CD4-positive, alpha-beta T cell treated with Interleukin-17A for 4 hours (primary cell): Measurements from ENCODE around the gene ABCF1.

Experiments used
- DNase-seq: peaks from one replicate; pipeline ENCODE4 v3.0.0-alpha.2; 2020; ENCODE audit warnings: mixed read lengths

Gene ABCF1

DNA sequence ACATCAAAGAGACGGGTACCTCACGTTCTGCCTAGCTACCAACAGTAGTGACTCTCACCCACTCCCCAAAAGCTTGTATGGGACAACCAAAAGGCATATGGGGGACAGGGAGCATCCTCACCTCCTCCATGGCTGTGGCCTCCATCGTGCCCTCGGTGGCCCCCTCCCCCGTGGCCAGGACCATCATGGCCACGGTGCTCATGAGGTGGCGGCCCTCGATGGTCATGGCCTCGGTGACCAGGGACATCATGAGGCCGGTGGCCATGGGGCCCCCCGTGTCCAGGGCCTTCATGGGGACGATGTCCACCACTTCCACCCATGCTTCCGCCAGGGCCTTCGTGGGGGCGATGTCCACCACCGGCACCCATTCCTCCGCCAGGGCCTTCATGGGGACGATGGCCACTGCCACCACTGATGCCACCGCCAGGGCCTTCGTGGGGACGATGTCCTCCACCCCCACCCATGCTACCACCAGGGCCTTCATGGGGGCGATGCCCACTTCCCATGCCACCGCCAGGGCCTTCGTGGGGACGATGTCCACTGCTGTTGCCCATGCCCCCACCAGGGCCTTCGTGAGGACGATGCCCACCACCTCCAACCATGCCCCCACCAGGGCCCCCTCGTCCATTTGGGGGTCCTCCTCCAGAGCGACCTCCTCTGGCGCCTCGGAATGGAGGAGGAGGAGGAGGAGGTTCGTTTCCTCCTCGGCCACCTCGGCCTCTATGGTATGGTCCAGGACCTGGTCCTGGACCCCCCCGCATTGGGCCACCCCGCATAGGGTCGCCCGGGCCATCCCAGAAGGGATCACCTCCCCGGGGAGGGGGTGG, 30.8 kb downstream of the ABCF1 start:
- no peak for DNase-seq

DNA sequence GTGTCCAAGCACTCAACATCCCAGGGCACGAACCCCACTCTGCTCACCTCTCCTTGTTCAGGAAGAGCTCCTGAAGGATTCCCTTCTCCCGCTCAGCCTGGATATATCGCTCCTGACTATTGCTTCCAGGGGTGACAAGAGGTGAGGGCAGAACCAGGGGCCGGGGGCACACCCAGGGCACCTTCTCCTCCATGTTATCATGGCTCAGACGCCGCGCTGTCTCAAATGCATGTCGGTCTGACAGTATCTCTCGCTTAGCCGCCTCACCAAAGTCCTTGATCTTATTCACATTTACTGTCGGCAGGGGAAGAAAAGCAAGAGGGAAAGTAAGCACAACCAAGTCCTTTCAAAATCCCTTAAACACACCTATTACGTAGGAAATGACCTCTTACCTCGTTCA, 32.7 kb downstream of the ABCF1 start:
- no peak for DNase-seq

DNA sequence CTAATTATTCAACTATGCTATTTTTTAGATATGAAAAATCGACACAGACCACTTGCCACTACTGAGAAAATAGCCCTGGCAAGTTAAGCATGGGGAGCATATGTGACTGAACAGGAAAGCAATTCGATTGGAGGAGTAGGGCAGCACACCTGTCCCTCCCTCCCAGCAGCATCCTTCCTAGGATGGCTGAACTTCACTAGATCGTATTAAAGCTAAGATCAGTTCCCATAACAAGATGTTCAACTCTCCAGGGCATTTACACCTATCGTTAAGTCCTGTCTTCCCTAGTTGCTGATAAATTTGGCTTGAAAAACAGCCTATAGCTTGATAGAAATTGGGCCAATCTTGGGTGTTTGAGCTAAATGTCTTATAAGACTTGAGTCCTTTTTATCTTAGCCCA, 38.8 kb downstream of the ABCF1 start:
- DNase-seq = no peak

DNA sequence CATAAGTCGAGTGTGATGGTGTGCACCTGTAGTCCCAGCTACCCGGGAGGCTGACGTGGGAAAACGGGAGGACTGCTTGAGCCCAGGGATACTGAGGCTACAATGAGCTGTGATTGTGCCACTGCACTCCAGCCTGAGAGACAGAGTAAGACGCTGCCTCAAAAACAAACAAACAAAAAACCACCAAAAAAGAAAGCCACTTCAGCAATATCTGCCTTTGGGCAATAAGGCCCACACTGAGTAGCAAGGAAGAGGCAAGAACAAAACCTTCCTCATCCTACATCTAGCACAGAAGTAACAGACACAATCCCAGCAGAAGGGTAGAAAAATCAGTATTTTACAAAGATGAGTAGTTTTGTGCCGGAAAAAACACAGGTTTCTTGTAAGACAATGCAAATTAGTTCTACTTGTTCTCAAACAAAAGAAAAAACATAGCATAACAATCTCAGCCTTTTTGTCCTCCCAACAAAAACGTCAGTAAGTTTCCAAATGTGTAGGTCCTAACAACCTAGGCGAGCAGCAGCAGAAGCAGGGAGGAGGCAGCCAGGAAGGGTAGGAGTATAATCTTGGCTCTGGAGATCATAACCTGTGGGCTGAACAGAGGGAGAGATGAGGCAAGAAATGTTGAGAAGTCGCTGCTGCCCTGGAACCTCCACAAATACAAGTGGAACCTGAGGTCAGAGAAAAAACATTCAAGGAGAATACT, 40.1 kb downstream of the ABCF1 start:
- no peak for DNase-seq

DNA sequence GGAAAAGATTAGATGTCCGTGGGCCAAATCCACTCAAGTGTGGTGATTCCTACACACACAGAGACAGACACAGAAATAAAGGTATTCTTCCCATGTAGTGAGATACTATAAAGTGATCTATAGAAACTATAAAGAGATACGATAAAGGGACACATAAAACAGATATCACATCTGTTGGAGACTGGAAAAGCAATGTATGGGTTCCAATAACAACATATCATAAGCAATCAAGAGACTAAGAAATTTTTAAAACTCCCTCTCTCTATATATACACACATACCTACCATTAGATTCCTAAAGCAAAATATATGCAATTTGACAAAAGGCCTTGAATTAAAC, 40.6 kb downstream of the ABCF1 start:
- no peak for DNase-seq

DNA sequence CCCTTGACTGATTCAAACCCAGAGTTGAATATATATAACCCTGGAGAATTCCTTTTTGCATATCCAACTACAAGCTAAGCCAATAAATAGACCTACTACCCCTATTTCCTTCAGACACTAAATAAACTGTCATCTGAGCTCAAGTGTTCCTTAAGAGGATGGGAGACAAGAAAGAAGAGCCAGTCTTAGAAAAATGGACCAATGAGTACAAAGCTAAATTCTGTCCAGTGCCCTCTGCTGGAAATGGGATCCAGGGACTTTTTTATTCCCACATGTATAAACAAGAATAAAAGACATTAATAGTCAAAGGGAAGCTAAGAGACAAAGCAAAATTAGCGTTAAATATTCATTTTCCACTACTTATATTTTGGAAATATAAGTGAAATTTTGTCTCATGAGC, 41.0 kb downstream of the ABCF1 start:
- DNase-seq = no peak

DNA sequence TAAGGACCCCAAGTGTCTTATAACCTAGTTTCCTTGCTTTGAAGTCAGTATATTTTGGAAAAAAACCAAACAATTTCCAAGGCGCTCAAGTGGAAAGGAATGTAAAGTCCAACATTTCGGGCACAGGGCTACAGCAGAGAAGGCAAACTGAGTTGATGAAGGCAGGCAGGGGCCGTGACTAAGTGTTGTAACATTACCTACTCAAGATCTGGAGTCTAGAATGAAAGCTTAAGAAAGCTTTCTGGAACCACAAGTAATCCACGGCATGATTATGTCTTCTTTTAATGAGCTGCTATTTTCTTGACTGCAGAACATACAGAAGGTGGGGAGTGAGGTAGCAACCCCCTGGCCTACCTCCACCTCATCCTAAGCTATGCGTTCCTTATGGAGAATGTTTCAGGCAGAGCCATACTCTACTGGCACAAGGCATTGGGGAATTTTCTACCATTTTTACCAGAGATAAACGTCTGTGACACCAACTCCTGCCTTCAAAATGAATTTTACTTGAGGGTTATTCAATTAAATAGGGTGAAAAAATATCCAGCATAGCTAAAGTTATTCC, 41.5 kb downstream of the ABCF1 start:
- no peak for DNase-seq

DNA sequence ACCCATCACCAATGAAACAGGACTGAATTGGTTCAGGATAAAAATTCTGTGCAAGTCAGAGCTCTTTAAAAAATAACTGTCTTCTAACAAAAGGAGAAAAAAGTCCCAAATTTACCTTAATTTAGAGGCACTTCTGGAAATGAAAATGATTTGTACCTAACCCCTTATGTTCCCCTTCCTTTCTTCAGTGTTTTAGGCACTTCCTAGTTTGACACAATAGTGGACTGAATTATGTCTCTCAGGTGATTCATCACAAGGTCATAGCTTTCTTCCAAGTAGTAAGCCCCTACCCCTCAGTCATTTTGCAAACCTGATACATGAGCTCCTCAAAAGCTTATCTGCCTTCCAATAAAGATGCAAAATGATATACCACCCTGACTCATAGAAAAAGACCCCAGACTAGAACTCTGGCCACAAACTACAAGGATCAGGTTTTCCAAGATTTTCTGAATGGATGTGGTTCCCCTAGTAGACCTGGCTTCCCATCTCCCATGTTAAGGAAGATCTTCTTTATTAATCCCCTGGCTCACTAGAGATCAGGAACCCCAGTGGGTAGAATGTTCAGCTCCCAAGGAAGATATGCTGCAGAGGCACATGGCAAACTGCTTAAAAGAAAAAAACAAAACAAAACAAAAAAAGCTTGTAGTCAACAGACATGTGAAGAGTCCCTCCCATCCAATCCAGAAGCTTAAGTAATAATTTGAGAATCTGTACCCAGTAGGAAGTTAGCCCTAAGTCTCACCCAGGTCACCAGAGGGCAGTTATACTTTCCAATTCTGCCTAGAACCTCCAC, 42.2 kb downstream of the ABCF1 start:
- no peak for DNase-seq

DNA sequence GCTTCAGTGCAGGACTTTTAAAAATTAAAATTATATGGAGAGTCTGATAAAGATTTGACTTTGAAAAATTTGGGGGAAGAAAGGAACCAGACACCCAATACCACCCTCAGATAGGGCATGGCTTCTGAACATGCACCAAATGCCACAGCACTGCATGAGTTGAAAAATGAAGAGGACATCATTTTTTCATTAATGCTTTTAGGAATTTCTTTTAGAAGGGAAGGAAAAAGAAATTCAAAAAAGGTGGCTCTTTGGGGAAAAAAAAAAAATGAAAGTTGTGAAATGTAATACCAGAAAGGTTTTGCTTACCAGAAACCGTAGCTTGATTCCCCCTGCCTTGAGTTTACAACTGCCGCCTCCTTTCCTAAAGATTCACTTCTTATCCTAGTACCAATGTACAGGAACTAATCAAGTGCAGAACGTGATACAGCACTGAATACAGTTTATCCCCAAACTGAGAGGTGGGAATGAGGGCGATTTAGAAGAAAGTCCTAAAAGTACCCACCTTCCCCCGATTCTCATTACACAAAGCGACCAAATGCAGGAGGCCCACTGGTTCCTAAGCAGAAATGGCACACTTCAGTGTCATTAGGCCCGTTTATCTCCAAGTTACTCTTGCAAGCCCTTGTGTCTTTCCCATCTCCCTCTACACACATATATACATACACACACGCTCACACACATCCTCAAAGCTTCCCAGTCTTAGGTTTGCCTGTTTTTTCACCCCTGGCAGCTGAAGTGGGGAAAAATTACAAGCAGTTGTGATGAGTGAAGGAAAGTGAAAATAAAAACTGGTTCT, 43.0 kb downstream of the ABCF1 start:
- peak; percentile 21 for DNase-seq

DNA sequence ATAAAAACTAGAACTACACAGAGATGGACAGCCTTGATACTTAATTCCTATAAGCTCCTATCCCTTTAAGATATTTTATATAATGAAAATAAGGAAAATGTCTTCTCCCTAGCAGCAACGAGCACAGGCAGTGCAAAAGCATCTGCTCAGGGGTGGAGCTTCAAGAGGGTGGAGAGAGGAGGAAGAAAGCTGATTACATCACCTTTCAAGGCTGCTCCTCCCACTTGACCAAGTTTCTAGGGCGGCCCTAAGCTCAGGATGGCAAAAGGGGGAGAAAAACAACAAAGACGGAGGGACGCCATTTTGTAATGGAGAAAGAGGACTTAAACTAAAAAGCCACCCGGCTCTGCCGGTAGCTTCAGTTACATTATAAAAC, 43.6 kb downstream of the ABCF1 start:
- peak; percentile 89 for DNase-seq

DNA sequence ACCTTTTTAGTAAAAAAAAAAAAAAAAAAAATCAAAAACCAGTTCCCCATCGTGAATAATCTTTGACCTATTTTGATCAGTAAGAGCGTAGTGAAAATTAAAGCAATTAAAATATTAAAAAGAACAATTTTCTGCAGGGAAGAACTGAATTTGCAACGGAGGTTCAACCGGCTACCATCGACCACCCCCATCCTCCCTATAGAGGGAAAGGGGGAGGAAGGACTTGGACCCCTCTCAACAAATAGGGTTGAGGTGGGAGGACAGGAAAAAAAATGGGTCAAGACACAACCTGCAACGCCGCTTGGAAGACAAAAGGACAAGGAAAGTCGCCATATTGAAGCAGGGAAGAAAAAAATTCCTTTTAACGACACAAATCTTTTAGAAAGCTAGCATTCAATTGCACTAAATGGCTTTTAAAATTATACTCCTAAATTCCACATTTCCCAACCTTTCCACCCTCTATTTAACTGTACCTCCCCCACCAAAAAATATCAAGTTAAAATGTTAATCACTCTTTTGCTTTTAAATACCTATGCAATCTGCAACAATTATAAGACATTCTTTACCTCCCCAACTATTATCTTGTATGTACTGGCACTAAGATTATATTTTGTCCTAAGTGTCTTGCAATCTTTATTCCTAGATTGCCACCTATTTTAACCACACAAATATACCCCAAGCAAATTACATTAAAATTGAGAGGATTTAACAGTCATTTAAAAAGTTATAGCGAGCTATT, 44.1 kb downstream of the ABCF1 start:
- DNase-seq = peak; percentile 43

DNA sequence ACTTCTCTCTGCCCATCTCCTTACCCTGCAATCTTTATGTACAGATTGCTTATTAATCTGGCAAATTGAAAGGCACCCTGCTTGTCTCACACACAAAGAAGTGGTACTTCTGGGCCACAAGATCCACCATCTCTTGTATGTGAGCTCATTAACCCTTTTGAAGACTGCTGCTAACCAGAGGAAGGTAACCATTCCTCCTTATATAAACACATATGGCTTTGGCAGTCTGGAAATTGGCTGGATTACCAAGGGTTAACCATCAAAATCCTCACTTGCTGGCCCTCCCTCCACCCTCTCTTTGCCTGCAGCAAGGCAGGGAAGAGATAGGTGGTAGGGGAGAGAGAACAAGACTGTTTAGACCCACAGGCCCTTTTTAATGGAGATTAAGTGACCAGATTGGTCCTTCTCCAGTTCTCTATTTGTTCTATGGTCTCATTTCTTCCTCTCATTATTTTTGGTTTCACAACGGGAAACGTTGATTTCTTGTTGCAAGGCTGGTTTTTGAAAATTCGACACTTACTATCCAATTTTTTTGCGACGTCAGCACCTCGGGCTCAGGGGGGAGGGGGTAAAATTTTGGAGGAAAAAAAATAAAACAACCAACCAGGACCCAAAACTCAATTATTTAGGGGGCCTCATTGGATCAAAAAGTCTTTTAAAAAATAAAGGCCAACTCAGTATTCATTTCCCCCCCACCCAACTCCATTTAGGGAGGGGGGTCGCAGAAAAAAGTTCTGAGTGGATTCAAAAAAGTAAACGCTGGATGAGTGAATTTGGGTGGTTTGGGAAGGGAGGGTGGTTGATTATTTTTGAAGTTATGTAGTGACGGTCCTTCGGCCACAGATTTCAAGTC, 44.9 kb downstream of the ABCF1 start:
- peak; percentile 45 for DNase-seq

DNA sequence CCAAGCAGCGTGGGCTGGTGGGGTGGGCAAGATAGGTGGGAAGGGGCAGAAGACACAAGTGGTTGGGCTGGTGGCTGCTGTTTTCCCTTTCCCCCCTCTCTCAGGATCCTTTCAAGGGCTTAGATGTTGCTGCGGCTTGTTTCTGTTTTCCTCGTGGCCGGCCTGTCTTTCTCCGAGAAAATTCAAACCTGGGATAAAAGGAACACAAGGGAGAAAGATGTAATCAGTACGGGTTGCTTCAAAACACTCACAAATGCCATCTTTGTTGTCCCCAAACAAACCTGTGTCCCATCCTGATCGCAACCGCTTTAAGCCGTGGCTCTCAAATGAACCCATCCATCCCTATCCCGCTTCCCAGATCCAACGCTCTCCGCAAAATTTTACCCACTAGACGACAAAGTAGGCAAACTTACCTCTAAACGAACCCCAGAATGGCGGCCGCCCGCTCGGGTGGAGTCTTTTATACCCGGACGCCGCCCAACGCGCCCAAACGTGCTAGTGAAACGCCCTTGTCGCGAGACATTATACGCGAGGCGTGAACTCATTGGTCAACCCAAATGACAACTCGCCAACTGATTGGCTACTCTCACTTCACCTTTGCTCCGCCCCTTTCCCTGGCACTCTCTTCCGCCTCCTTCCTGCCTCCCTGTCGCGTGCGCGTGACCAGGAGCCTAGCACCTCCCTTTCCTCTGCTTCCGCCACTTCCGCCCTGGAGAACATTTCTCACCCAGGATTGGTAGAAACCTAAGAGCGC, 45.7 kb downstream of the ABCF1 start, which contains the start of gene PPP1R10:
PPP1R10 (minus strand) TSS at position 433 of the 754 bp plus-strand sequence. CDS start 7,299 bp downstream, outside the sequence.
- DNase-seq = peak; percentile 97

DNA sequence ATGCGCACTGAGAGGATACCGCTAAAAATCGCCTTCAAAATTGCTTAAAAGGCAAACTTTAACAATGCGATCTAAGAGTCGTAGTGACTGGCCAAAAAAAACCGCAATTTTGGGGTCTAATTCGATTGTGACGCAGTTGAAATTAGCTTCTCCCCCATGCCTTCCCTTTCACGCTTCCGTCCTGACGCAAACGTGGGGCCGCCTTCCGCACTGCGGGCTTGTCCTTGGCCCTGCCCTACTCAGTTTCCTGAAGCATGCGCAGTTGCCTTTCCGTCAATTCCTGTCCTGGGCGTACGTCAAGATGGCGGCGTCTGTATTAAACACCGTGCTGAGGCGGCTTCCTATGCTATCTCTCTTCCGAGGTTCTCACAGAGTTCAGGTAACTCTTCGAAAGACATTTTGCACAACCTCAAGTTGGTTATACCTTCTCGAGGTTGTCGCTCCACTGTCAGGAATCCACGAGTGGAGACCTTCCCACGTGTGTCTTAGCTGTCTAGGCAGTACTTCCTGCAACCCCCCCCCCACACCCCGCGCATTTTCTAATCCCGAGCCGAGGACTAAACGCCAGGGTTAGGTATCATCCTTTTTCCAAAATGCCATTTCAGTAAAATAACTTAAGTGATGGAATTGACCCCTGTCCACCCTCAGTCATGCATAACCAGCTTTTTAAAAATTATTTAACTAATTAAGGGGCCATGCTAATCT, 46.5 kb downstream of the ABCF1 start, which contains the start of gene MRPS18B:
MRPS18B (plus strand) TSS at position 276 of the 705 bp plus-strand sequence; CDS start at position 302, 26 bp downstream.
- peak; percentile 98 for DNase-seq

DNA sequence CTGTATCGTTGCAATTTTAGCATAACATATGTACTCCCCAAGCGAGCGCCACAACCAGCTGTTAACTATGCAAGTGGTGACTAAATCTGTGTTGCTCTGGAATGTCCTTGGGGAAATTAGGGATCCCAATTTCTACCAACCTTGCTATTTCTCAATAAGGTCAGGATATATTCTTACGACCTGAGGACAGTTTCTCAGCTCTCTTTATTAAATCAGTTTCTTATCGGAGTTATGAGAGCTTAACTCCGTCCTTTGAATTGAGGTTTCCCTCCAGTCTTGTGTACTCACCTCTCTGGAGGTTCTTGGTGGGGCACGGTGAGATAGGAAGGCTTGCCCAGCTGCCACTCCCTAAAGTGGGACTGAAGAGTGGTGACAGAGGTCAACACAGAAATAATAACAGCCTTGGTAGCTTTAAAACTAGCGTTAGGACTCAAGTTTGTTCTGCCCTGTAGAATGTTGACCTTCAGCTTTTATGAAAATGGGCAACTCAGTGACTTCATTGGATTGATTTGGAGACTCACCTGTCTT, 47.1 kb downstream of the ABCF1 start:
- no peak for DNase-seq

DNA sequence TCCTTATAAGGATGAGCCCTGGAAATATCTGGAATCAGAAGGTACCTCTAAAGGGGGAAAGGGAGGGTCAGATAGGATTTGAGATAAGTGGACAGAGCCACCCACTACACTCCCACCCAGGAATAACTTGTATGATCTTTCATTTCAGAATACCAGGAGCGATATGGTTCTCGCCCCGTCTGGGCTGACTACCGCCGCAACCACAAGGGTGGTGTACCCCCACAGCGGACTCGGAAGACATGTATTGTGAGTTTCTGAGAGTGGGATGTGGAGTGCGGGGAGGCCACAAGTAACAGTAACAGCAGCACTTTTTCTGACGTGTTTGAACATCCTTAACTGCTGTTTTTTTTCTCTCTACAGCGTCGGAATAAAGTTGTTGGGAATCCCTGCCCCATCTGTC, 48.3 kb downstream of the ABCF1 start:
- no peak for DNase-seq

DNA sequence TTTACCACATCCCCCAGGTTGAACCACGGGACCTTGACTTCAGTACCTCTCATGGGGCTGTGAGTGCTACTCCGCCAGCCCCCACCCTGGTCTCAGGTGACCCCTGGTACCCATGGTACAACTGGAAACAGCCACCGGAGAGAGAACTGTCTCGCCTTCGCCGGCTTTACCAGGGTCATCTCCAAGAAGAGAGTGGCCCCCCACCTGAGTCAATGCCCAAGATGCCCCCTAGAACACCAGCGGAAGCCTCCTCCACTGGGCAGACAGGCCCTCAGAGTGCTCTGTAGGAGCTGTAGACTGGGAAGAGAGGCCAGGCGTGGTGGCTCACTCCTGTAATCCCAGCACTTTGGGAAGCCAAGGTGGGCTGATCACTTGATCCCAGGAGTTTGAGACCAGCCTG, 54.3 kb downstream of the ABCF1 start:
- DNase-seq = no peak

DNA sequence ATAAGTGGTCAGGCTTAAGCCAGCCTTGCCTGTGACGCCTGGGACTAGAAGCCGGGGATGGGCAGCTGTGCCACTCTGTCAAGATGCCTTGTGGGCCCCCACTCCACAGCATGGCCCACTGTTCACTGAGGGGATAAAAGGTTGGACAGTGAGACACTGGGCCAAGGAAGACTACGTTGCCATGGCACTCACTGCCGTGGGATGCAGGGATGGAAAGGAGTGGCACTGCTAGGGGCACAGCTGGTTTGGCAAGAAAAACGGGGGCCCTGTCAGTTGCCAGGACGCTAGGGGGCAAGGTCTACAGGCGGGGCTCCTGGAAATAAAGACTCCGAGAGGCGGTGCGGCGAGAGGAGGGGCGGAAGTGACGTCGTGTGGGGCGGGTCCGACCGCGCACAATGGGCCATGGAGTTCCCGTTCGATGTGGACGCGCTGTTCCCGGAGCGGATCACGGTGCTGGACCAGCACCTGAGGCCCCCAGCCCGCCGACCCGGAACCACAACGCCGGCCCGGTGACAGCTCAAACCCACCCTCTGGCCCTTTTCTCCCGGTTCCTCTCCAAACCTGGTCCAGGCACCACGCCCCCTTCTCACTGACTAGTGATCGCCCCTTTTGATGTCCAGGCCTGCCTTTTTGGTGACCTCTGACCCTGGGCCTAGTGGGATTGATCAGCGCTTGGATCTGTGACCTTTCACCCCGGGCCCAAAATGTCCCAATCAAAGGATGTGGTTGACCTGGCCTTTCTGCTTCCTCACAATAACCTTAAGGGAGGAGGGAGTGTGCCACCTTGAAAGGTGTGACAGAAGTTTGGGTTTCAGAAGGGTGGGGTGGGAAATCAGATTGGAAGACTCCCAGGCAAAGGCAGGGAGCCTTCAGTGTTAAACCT, 55.5 kb downstream of the ABCF1 start, which contains the start of gene ATAT1:
ATAT1 (plus strand) TSS at position 391 of the 883 bp plus-strand sequence.
- peak; percentile 92 for DNase-seq
